Stimulated activated CD4-positive, alpha-beta T cell treated with anti-CD3 and anti-CD28 coated beads, Interleukin-2, amount 100 ng/mL, for 48 hours (primary cell): Measurements from ENCODE around the gene UPK3A.
"Not testable (repeated sequence)": the region's sequence is repeated elsewhere in the genome, so short reads cannot be mapped to it uniquely, and the experiment has no call there.

ENCODE experiments used
- DNase-seq, 2 donors: peaks; one replicate each; pipeline ENCODE4 v3.0.0-alpha.2; 2020

Gene UPK3A

GRCh38 chr22:45259754-45260394 lies 24.9 kb upstream of the UPK3A start:
- DNase-seq, result no peak

DNA sequence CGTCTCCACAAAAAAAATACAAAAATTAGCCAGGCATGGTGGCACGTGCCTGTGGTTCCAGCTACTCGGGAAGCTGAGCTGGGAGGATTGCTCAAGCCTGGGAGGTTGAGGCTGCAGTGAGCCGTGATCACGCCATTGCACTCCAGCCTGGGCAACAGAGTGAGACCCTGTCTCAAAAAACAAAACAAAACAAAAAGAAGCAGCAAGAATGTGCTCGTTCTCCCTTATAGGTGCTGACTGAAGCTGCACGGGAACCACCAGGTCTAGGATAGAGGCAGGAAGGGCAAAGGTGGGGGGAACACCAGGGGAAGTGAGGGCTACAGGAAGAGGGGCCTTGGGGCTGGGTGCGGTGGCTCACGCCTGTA lies 24.4 kb upstream of the UPK3A start:
- not testable (repeated sequence) for DNase-seq

DNA sequence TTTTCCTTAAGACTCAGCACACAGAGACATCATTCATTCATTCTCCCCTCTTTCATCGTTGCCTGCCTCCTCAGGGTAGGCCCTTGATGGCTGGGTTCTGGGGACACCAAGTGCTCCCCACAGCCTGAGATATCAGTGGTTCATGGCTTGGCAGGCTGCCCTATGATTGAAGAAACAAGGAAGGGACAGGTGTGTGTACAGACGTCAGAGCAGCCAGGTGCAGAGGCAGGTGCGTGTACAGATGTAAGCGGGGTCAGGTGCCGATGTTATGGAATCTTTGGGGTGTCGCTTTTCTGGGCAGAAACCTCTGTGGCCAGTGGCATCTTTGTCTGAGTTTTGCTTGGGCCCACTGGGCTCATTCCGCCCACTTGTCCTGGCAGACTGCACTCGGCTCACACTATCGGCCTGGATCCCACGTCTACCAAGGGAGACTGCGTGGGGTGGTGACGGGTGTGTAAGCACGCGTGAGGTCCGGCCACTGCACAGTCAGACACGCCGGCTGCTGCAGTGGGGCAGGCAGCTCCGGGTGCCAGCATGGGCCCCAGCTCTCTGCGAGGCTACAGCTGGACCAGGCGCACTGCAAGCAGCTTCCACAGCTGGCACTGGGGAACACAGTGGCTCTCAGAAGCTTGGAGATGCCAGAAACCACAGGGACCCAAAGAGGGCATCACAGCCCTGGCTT lies 23.2 kb upstream of the UPK3A start:
- no peak for DNase-seq

DNA sequence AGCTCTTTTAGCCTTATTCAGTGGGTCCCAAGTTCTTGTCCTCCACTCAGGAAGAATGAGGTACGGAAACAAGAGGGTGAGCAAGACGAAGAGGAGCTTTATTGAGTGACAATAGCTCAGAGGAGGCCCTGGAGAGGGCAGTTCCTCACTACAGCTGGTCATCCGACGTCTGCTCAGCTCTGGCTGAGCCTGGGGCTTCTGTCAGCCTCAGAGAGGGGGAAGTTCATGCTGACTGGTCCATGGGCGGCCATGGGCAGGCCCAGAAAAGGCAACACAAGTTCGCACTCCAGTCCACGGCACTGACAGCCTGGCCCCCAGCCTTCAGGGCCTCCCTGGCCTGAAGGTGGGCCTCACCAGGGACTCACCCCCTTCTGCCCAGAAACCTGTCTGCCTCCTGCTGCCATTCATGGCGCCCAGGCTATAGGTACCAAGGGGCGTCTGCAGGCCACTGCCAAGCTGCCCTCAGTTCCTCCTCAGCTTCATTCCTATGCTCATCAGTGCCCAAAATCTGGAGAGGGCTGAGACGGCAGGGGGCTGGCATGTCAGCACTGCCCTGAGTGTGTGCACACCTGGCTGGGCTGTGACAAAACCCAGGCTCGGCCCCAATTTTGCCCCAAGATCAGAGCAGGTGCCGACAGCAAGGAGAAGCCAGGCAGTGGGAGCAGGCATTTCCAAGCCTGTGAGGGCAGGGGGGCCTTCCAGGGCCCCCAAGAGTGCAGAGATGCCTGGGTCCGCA lies 22.4 kb upstream of the UPK3A start:
- DNase-seq, result no peak

DNA sequence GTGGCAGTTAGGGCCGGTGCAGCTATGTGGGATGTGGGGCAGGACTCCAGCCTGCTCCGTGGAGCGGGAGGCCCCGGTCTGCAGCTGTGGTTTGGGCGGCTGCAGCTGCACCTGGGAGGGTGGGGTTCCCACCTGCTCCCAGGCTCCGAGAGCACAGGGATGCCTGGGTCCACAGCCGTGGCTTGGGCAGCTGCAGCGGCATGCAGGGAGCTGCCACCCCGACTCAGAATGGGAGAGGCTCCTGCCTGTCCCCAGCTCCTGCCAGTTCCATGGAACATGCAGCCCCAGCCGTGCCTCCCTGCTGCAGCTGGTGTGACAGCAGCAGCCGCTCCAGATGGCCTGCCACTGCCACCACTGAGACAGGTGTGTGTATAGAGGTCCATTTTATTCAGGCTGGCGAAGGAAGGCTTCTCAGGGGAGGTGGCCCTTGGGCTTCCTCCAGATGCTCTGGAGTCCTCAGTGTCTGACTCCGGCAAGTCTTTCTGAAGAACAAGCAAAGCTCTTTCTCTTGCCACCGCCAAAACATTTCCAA lies 21.8 kb upstream of the UPK3A start:
- no peak for DNase-seq

- no peak for DNase-seq
These were observed 21.1 kb upstream of the UPK3A start for GRCh38 chr22:45263463-45264269.

DNA sequence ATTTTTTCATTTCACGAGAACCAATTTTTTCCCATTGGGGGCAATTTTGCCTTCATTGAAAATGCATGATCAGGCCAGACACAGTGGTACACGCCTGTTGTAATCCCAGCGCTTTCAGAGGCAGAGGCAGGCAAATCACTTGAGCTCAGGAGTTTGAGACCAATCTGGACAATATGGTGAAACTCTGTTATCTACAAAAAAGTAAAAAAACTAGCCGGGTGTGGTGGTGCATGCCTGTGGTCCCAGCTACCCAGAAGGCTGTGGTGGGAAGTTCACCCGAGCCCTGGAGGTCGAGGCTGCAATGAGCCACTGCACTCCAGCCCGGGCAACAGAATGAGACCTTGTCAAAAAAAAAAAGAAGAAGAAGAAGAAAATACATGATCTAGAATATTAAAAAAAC lies 19.2 kb upstream of the UPK3A start:
- no peak for DNase-seq

- DNase-seq, result no peak
These were observed 16.4 kb upstream of the UPK3A start for GRCh38 chr22:45268167-45268957.

GRCh38 chr22:45268958-45269844 lies 15.5 kb upstream of the UPK3A start:
- peak; percentile 83 to 91 for DNase-seq

DNA sequence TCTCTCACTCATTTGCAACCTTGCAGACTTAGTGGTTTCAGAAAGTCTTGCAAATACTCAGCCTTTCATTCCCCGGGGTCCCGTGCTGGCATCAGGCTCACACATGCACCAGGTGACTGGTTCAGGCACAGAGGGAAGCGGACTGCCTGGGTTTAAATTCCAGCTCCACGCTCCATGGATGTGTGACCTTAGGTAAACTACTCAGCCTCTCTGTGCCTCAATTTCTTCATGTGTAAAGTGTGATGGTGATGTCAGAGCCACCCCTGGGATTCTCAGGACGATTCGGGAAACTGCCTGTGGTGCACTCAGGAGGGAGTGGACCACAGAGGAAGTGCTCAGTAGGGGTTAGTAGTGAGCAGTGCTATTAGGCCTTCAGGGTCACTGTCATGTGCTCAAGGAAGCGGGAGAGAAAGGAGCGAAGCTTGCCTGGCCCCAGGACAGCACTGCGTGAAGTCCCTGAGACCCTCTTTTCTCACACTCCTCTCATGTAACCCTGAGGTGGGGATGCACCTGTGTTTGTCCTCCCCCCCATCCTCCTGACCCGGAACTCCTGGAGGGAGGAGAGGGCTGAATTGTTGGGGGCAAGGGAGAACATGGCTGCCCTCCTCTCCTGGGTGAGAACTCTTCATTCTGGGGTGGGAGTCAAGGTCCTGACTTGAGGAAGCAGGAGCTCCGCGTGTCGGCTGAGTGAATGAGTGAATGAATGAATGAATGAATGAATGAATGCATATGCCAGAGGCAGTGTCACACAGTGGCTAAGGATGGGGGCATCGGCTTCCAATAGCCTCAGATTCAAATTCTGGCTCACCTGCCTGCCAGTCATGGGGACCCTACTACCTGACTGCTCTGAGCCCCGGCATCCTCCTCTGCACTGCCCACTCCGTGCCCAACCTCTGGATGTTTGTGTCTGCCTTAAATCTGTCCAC lies 14.4 kb upstream of the UPK3A start:
- DNase-seq, result no peak

DNA sequence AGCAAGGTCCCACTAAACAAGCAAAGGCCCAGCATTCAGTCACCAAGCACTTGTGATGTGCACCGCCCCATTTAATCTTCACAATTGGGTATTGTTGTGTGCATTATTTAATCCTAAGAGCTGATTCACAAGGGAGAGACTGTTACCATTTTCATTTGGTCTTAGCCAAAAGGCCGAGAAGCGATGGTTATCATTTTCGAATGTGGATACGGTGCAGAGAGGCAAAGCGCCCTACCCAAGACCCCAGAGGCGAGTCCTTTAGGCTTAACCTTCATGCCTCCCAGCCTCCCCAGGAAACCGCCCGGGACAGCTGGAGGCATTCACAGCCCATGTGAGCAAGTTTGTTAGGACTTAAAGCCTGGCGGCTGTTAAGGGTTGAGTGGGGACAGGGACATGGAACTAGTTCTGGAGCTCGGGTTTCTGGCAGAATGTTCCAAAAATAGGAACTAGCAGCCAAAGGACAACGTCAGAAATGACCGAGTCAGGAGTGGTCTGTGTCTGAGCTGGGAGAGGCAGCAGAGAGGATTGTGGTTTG lies 13.0 kb upstream of the UPK3A start:
- DNase-seq, result no peak

DNA sequence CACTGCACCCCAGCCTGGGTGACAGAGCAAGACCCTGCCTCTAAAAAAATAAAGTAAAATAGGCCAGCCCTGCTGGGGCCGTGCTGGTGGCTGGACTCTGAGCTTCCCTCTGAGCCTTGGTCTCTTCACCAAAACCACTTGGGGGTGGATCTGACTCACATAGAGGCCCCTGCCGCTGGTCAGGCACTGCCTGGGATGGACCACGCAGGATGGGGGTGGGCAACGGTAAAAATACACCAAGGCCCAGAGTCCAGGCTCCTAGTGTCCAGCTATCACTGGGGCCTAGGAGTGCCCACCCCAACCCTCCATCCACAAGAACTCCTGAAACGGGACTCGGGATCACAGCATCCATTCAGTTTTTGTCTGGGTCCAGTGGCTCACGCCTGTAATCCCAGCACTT lies 12.3 kb upstream of the UPK3A start:
- DNase-seq, result no peak

DNA sequence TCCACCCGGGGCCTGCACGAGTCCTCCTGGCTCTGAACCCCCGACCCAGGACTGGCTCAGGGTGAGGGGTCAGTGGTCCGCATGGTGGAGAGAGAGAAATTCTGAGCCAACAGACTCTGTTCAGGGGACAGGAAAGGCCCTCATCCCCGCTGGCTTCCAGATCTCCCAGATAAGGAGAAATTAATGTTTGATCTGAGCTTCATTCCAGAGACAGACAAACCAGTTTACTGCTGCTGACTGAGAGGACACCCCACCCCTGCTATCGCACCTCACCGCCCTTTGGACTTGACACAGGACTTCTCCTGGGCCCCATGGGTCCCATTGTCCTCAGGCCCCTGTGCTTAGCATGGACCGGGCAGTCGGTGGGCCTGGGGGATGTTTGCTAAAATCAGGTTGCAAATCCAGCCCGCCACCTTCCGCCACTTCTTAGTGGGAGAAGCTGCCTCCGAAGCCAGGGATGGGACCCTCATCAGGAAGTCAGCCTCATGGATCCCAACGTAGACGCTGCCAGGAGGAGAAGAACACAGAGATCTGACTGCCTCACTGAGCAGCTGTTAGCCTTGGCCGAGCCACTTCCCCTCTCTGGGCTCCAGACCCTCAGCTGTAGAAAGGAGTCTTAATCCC lies 11.2 kb upstream of the UPK3A start:
- DNase-seq, result no peak

DNA sequence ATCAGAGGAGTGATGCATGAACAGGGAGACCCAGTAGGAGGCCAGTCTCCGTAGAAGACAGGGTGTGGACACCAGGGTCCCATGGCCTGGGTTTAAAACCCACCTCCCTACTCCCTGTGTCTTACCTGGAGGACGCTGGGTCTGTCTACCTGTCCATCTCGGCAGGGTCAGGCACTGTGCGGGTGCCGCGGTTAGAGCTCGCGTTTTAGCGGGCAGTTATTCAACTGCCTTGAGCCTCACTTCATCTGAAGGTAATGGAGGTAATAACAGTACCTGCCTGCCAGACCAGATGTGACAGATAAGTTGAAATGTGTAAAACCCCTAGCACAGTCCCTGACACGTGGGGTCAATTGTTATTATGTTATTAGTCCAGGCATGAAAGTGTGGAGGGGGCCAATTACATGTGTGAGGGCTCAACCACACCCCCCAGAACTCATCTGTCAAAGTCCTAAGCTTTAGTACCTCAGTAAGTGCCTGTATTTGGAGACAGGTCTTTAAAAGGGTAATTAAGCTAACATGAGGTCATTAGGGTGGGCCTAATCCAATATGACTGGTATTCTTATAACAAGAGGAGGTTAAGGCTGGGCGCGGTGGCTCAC lies 8.1 kb upstream of the UPK3A start:
- DNase-seq, result no peak

- DNase-seq, result not testable (repeated sequence)
These were observed 7.0 kb upstream of the UPK3A start for GRCh38 chr22:45277720-45278119.

GRCh38 chr22:45278125-45278524 lies 6.6 kb upstream of the UPK3A start:
- no peak for DNase-seq

GRCh38 chr22:45280587-45280980 lies 4.2 kb upstream of the UPK3A start:
- DNase-seq, result no peak

- DNase-seq, result no peak
These were observed 3.7 kb upstream of the UPK3A start for GRCh38 chr22:45281010-45281409.
